ENCODE measurements around the gene CDH10.

The CDH10 gene

DNA sequence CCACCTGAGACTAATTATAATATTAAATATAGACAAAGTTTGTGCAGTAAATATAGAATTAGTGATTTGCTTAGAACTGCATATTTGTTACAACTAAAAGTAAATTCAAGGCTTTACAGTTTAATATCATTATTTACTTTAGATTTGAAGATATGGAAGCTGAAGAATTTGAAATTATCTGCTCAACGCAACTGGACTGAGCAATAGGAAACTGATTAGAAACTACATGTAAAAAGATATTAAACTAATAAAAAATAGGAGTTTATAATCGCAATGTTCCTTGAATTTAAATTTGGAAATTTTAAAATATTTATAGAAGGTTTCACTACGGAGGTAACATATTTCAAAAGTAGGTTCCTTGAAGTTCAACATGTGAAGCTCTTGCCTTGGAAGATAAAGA, 55.2 kb downstream of the CDH10 start:
- TF ChIP-seq, protein P1, sequence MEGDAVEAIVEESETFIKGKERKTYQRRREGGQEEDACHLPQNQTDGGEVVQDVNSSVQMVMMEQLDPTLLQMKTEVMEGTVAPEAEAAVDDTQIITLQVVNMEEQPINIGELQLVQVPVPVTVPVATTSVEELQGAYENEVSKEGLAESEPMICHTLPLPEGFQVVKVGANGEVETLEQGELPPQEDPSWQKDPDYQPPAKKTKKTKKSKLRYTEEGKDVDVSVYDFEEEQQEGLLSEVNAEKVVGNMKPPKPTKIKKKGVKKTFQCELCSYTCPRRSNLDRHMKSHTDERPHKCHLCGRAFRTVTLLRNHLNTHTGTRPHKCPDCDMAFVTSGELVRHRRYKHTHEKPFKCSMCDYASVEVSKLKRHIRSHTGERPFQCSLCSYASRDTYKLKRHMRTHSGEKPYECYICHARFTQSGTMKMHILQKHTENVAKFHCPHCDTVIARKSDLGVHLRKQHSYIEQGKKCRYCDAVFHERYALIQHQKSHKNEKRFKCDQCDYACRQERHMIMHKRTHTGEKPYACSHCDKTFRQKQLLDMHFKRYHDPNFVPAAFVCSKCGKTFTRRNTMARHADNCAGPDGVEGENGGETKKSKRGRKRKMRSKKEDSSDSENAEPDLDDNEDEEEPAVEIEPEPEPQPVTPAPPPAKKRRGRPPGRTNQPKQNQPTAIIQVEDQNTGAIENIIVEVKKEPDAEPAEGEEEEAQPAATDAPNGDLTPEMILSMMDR (IDR thresholded peaks at IDR 0.05; ENCODE audit: control insufficient read depth, insufficient read depth, low read depth, low read length, missing control alignments): no peak
- no peak overlapping the region for H3K4me3 ChIP-seq (ENCODE audit: control insufficient read depth, low read depth, low read length)
- no peak for DNase-seq (ENCODE audit: low read depth)

DNA sequence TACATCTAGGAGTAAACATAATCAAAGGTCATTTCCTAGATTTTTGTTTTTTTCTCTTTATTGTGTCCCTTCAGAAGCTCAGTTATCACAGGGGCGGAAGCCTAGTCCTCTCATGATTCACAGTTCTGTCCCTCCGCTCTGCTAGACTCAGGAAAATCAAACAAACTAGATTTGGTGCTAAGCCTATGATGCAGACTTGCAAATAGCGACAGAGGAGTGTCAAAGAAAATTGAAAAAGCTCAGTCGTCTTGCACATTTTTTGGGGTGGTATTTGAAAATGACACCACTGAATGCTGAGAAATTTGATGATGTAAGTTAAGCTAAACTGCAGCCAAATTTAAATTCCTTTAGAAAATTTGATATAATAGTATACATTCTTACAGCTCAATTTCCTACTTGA, 59.0 kb downstream of the CDH10 start:
- DNase-seq (ENCODE audit: low read depth): no peak
- TF ChIP-seq, protein P1 (IDR thresholded peaks at IDR 0.05; ENCODE audit: control insufficient read depth, insufficient read depth, low read depth, low read length, missing control alignments): no peak
- H3K4me3 ChIP-seq (ENCODE audit: control insufficient read depth, low read depth, low read length): no peak overlapping the region

DNA sequence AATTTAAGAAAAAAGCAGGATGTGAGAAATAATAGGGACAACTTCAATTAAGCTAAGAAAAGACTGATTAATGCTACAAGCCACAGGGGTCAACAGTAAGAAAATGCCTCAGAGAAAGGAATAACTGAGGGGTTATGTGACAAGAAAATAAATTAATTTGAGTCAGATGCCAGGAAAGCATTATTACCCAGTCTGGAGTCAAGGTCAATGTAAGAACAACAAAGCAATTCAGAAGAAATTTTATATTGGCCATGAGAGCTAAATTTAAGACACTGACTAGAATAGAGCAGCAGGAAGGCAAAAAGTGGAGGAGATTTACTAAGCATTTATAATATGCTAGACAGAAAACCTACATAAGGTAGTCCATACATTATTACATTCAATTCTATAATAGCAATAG, 73.5 kb downstream of the CDH10 start:
- H3K4me3 ChIP-seq (ENCODE audit: control insufficient read depth, low read depth, low read length): no peak overlapping the region
- TF ChIP-seq, protein P1 (IDR thresholded peaks at IDR 0.05; ENCODE audit: control insufficient read depth, insufficient read depth, low read depth, low read length, missing control alignments): no peak
- no peak for DNase-seq (ENCODE audit: low read depth)

DNA sequence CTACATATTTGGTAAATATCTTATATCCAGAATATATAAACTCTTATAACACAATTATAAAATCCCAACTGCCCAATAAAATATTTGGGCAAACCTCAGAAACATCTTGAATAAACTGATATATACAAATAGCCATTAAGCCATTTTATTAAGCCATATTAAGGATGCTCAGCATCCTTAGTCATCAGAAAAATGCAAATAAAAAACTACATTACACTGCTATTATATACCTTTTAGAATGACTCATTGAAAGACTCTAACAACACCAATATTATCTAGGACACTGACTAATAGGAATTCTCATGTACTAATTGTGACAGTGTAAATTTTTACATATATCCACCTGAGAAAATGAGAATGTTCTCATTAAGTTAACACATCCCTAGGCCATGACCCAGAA, 77.8 kb downstream of the CDH10 start:
- no peak overlapping the region for H3K4me3 ChIP-seq (ENCODE audit: control insufficient read depth, low read depth, low read length)
- DNase-seq (ENCODE audit: low read depth): no peak
- TF ChIP-seq, protein P1 (IDR thresholded peaks at IDR 0.05; ENCODE audit: control insufficient read depth, insufficient read depth, low read depth, low read length, missing control alignments): no peak

DNA sequence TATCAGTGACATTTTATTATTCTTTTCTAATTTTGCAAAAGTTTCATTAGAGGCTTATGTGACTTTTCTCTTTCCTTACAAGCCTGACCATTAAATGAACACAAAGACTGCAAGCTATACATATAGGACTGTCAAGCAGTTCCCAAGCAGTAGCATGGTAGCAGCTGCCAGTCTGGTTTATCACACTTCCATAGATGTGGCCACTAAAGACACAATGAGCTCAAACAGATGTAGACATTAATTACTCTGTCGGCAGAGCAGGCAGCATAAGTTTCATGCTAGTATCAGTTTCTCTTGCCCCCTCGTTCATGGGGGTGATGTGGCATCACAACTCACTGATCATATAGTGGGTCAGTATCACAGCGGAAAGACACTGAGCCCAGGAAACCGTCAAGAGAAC, 89.5 kb downstream of the CDH10 start:
- TF ChIP-seq, protein P1 (IDR thresholded peaks at IDR 0.05; ENCODE audit: control insufficient read depth, insufficient read depth, low read depth, low read length, missing control alignments): no peak
- no peak overlapping the region for H3K4me3 ChIP-seq (ENCODE audit: control insufficient read depth, low read depth, low read length)
- no peak for DNase-seq (ENCODE audit: low read depth)

DNA sequence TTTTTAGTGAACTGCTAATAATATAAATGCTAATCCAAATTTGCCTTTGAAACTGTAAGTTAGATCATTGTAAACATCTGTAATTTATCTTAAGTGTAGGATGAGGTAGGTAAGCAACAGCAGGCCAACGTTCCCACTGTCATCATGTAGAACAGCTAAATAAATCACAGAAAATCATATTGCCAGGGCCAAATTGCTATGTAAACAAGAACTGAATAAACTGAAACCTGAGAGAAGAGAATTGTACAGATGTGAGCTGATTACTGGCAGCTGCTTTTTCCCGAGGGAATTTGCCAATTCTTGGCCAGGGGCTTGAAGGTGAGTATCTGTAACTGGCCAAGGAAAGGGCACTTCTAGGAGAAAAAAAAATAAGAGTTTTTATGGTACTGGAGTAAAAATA, 97.6 kb downstream of the CDH10 start:
- TF ChIP-seq, protein P1 (IDR thresholded peaks at IDR 0.05; ENCODE audit: control insufficient read depth, insufficient read depth, low read depth, low read length, missing control alignments): no peak
- no peak overlapping the region for H3K4me3 ChIP-seq (ENCODE audit: control insufficient read depth, low read depth, low read length)
- no peak for DNase-seq (ENCODE audit: low read depth)

DNA sequence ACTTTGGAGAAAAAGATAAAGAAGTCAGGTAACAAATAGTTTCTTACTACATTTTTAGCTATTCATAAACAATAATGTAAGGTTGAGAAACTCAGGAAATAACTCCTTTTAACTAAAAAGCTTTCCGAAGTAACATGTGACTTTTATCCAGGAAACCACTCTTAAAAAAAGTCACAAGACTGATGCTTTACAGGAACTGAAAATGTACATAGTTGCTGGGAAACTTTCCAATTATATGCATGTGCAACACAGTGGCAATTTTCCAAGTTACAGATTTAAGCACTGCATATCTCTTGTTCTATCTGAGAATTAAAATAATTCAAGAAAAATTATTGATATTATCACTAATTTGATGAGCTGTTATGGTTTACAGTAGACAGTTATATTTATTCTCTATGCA, 105.2 kb downstream of the CDH10 start:
- no peak for DNase-seq (ENCODE audit: low read depth)
- TF ChIP-seq, protein P1 (IDR thresholded peaks at IDR 0.05; ENCODE audit: control insufficient read depth, insufficient read depth, low read depth, low read length, missing control alignments): no peak
- no peak overlapping the region for H3K4me3 ChIP-seq (ENCODE audit: control insufficient read depth, low read depth, low read length)
